HG02623 (cell line): ENCODE data around the gene AKAP13.
"Not testable (repeated sequence)": the region's sequence is repeated elsewhere in the genome, so short reads cannot be mapped to it uniquely, and the experiment has no call there.

Experiments
- ATAC-seq: cut with Tn5 transposase; IDR thresholded peaks from one replicate; pipeline ENCODE4 v1.9.1; 2021; ENCODE audit warnings: moderate library complexity; ENCODE audit not compliant: unreplicated experiment

Gene AKAP13, protein sequence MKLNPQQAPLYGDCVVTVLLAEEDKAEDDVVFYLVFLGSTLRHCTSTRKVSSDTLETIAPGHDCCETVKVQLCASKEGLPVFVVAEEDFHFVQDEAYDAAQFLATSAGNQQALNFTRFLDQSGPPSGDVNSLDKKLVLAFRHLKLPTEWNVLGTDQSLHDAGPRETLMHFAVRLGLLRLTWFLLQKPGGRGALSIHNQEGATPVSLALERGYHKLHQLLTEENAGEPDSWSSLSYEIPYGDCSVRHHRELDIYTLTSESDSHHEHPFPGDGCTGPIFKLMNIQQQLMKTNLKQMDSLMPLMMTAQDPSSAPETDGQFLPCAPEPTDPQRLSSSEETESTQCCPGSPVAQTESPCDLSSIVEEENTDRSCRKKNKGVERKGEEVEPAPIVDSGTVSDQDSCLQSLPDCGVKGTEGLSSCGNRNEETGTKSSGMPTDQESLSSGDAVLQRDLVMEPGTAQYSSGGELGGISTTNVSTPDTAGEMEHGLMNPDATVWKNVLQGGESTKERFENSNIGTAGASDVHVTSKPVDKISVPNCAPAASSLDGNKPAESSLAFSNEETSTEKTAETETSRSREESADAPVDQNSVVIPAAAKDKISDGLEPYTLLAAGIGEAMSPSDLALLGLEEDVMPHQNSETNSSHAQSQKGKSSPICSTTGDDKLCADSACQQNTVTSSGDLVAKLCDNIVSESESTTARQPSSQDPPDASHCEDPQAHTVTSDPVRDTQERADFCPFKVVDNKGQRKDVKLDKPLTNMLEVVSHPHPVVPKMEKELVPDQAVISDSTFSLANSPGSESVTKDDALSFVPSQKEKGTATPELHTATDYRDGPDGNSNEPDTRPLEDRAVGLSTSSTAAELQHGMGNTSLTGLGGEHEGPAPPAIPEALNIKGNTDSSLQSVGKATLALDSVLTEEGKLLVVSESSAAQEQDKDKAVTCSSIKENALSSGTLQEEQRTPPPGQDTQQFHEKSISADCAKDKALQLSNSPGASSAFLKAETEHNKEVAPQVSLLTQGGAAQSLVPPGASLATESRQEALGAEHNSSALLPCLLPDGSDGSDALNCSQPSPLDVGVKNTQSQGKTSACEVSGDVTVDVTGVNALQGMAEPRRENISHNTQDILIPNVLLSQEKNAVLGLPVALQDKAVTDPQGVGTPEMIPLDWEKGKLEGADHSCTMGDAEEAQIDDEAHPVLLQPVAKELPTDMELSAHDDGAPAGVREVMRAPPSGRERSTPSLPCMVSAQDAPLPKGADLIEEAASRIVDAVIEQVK (N-terminal part only)

GRCh38 chr15:85380217-85380811 lies at the start of gene AKAP13:
Gene AKAP13, plus strand, starts transcription at chr15:85380603. Its CDS starts 105,118 bp downstream, at chr15:85485721.
- ATAC-seq, result peak; percentile 79

GRCh38 chr15:85330901-85331588 lies 49.4 kb upstream of the AKAP13 start:
- ATAC-seq, result peak; percentile 59

DNA sequence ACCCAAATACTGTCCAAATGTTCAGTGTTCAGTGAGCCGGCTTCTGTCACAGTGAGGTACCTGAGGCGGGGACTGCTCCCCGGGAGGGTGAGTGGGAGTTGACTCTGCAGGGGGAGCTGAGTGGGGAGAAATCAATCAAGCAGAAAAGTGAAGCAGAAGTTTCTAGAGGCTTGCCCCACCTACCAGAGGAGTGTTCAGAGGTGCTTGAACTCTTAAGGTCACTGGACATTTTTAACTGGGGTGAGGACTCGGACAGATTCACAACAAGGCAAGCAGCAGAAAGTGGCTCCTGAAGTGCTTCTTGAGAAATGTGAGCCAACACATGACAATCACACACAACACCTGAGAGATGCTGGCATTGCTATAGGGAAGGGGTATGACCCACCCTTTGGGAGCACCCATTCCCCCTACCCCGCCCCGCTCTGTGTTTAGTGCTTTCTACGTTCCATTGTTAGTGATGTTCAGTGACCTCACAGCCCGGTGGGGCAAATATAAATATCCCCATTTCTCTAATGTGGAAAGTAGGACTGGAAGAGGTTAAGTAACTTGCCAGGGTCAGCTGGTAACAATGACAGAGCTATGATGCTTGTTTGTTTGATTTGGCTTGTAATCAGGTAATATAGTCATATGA lies 48.6 kb upstream of the AKAP13 start:
- ATAC-seq, result no peak

DNA sequence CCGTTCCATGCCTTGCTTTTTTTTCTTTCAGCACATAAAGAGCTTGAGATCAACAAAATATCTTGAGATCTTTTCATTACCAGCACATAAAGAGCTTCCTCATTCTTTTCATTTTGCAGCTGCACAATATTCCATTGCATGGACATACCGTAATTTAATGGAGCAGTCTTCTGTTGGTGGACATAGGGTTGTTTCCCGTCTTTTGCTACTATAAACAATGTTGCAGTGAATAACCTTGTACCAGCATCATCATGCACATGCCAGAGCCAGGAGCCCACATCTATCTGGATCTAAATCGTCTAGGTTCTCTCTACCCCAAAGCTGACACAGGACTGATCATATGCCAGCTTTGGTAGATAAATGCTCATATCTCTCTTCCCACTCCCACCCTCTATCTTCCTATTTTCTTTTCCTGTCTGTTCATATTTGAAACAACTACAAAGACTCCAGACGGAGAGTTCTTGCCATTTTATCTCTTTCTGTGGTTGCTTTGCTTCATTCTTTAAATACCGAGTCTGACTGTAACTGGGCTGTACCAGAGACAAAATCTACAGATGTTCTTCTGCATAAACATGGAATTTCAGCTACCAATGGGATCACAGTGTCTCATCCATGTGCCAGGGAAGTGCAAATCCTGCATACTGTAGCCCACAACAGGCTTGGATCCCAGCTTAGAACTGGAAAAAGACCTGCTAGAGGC lies 47.1 kb upstream of the AKAP13 start:
- no peak for ATAC-seq

- ATAC-seq, result no peak
Observed at GRCh38 chr15:85334241-85334640, 46.2 kb upstream of the AKAP13 start.

DNA sequence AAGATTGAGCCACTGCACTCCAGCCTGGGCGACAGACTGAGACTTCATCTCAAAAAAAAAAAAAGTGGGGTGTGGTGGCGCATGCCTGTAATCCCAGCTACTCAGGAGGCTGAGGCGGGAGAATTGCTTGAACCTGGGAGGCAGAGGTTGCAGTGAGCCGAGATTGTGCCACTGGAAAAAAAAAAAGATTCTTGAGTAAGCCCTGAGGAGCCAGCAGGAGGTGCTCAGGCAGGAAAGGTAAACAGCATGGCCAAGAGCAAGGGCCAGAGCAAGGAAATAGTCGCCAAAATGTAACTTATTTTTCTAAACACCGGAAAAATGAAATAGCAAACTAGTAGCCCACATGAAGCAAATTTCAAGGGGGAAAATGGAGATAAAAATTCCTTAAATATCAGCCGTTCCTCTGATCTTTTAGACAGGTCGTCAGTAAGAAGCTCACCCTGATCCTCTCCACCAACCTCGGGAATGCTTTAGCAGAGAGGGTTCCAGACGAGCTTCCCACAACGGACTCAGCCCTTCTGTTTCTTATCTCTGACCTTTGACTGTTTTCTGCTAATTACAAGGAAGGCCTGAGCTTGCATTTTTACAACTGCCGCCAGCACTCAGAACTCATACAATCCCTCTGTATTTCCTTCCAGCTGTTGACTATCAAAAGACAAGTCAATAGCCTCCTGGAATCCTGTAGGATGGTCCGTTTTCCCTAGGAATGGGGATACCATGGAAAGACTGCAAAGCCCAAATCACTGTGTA lies 45.0 kb upstream of the AKAP13 start:
- ATAC-seq, result no peak

GRCh38 chr15:85336880-85337279 lies 43.5 kb upstream of the AKAP13 start:
- no peak for ATAC-seq

DNA sequence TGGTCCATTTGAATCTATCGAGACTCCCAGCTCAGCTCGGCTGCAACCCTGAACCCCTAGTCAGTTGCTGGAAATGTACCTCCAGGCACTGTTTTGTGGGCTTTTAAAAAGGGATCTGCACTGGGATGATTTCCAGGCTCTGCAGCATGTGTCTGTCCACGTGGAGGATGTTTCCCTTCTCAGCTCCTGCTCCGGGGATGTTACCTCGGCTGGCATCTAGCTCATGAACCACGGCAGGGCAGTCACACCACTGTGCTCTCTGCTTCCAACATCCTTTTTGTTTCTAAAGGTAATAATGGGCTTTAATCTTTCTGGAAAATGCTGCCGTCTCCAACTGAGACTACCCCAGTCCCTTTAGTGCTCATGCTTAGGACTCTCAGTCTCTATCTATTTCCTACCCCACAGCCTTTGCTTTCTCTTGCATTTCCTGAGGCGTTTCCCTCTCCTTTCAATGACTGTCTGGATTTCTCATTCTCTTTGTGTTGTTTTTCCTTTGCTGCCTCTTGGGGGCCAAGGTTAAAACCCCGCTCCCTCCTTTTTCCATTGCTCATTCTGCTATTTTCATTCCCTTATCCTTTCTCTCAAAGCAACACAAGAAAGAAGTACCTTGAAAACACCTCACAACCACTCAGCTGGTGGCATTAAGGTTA lies 42.9 kb upstream of the AKAP13 start:
- no peak for ATAC-seq

- no peak for ATAC-seq
Observed at GRCh38 chr15:85340321-85340665, 40.1 kb upstream of the AKAP13 start.

GRCh38 chr15:85340852-85341251 lies 39.6 kb upstream of the AKAP13 start:
- no peak for ATAC-seq

DNA sequence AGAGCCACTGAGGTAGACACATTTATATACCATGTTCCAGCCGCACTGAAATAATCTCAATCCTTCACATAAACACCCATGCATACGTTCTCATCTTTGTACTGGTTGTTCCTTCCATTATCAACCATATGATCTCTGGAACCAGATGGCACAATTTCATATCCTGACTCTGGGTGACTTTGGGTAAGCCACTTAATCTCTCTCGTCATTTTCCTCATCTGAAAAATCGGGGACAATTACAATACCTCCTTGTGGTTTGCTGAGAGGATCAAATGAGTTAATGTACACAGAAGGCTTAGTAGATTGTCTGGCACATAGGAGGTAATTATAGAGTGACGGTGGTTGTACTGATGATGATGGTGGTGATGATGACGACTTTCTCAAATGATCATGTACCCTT lies 38.2 kb upstream of the AKAP13 start:
- not testable (repeated sequence) for ATAC-seq

DNA sequence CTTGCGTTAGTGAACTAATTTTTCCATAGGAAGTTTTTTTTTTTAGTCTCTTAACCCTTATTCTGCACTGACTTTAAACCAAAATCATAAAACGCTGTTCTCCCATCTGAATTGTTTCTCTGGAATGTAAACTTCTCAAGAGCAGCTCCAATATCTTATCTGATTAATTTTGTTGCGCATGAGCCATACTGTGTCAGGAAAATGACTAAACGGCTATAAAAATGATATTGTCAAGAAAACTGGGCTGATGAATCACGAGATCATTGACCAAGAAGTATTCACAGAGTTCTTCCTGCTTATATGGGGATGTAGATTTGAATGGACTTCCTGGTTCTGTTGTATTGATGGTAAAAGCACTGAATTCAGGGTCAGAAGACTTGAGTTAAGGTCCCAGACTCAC lies 37.0 kb upstream of the AKAP13 start:
- ATAC-seq, result not testable (repeated sequence)

DNA sequence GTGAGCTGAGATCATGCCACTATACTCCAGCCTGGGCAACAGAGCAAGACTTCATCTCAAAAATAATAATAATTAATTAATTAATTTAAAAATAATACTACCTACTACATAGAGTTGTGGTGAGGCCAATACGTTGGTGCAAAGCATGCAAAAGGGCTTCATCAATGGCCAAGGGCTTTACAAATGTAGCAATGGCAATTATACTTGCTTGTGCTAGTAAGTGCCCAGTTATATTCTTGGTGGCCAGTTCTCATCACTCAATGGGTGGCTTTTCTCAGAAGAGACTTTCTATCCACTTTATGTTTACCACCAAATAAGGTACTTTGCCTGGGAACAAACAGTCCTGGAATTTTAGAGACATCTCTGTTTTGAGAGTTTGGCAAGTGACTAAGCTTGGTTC lies 36.2 kb upstream of the AKAP13 start:
- ATAC-seq, result not testable (repeated sequence)

GRCh38 chr15:85344653-85345114 lies 35.7 kb upstream of the AKAP13 start:
- ATAC-seq, result not testable (repeated sequence)

GRCh38 chr15:85345196-85345918 lies 35.0 kb upstream of the AKAP13 start:
- ATAC-seq, result not testable (repeated sequence)

DNA sequence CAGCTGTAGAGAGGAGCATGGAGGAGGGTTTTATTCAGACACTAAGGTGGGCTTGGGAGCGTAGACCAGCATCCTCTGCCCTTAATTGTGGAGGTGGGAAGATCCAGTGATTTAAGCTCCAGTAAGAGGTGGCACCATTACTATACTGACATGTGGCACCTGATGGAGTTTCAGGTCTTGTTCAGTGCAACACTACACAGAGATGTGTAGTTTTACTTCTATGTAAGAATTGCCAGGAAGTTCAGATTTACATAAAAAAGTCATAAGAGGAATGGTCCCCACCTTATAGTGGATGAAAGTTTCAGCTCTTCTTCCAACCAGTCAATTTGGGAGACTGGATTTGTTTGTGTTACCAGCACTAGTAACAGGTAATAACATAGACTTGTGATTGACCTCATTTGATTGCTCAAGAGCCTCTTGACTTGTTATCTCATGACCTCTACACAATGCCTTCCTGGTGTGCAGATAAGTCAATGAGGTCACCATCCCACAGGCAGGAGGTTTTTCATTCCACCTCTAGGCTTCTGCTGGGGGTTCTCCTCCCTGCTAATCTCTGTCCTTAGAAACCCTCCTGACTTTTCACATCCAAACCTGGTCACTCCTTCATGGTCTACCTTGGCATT lies 33.8 kb upstream of the AKAP13 start:
- ATAC-seq, result not testable (repeated sequence)
